Measurements from ENCODE around the gene MEF2D.

DNA sequence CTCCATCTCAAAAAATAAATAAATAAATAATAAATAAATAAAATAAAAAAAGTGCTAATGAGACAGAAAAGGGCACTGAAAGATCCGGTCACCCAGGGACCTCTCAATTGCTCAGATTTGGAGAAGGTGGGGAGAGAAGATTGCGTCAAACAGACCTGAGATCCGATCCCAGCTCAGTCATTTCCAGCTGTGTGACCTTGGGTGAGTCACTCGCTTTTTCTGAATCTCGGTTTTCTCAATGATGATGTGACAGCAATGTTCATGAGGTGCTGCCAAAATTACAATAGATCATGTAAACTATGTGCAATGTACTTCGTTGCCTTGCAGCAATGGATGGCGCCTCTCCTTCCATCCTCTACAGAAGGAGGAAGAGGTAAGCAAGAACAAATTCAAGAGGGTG is 11.1 kb upstream of the MEF2D start:
- TF ChIP-seq ISL1 (CRISPR knock-in tag; IDR thresholded peaks at IDR 0.05), result no peak
- TF ChIP-seq, protein P1, sequence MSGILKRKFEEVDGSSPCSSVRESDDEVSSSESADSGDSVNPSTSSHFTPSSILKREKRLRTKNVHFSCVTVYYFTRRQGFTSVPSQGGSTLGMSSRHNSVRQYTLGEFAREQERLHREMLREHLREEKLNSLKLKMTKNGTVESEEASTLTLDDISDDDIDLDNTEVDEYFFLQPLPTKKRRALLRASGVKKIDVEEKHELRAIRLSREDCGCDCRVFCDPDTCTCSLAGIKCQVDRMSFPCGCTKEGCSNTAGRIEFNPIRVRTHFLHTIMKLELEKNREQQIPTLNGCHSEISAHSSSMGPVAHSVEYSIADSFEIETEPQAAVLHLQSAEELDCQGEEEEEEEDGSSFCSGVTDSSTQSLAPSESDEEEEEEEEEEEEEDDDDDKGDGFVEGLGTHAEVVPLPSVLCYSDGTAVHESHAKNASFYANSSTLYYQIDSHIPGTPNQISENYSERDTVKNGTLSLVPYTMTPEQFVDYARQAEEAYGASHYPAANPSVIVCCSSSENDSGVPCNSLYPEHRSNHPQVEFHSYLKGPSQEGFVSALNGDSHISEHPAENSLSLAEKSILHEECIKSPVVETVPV (CRISPR knock-in tag; IDR thresholded peaks at IDR 0.05), result no peak
- no peak for TF ChIP-seq ZFP3 (CRISPR knock-in tag; IDR thresholded peaks at IDR 0.05)
- no peak for TF ChIP-seq ZNF8 (CRISPR knock-in tag; IDR thresholded peaks at IDR 0.05)
- no peak for TF ChIP-seq SNAI2 (CRISPR knock-in tag; IDR thresholded peaks at IDR 0.05)
- TF ChIP-seq GLIS3 (CRISPR knock-in tag; IDR thresholded peaks at IDR 0.05), result no peak
- TF ChIP-seq, protein P2, sequence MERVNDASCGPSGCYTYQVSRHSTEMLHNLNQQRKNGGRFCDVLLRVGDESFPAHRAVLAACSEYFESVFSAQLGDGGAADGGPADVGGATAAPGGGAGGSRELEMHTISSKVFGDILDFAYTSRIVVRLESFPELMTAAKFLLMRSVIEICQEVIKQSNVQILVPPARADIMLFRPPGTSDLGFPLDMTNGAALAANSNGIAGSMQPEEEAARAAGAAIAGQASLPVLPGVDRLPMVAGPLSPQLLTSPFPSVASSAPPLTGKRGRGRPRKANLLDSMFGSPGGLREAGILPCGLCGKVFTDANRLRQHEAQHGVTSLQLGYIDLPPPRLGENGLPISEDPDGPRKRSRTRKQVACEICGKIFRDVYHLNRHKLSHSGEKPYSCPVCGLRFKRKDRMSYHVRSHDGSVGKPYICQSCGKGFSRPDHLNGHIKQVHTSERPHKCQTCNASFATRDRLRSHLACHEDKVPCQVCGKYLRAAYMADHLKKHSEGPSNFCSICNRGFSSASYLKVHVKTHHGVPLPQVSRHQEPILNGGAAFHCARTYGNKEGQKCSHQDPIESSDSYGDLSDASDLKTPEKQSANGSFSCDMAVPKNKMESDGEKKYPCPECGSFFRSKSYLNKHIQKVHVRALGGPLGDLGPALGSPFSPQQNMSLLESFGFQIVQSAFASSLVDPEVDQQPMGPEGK (CRISPR knock-in tag; IDR thresholded peaks at IDR 0.05; ENCODE audit: borderline replicate concordance), result no peak
